ENCODE results near the gene DDX11.
"Not testable (repeated sequence)": the region's sequence is repeated elsewhere in the genome, so short reads cannot be mapped to it uniquely, and the experiment has no call there.

Gene DDX11

GRCh38 chr12:31073527-31074332 is at the start of gene DDX11:
DDX11 (plus strand) TSS chr12:31073860; CDS start chr12:31078394, 4,534 bp downstream.
- peak; percentile 90 for DNase-seq

- DNase-seq = no peak
Measured at GRCh38 chr12:31026202-31026601, 47.5 kb upstream of the DDX11 start.

GRCh38 chr12:31027006-31027405 is 46.7 kb upstream of the DDX11 start:
- DNase-seq = not testable (repeated sequence)

DNA sequence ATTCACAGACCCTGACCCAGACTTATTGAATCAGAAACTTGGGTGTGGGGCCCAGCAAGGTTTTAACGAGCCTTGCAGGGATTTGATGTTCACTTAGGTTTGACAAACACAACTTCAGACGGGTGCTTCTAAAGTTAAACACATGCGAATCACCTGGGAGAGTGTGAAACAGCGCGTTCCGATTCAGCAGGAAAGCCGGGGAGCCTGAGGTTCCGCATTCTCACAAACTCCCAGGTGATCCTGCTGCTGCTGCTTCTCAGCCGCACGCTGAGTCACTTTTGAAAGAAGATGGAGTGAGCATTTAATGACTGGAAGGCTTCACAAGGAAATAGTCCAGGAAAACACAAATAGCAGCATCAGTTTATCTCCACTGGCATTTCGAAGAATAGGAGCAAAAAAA is 44.2 kb upstream of the DDX11 start:
- DNase-seq = no peak

DNA sequence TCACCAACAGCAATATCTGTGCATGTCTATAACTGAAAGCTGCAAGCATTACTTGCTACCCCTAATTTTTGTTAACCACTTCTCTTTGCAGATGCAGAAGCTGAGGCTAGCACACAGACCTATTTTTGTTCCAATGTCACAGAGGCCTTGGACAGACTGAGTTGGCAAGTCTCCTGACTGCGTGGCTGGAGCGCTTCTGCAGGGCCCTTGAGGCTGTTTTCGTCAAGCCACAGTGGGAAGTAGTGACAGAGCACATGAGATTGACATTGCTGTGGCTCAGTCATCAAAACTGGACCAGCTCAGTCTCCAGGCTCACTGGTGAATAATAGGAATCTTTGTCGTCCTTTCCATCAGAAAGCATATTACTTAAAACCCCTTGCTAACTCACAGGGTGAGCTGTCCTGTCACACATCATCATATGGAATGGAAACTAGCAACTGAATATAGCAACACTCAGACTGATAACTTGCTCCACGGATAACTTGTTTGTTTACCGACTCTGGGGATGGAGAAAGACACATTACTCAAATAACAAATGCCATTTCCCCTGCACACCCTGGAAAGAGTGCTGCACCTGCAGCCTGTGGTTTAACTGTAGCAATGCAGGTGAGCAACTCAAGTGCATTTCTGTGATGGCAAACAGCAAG is 43.6 kb upstream of the DDX11 start:
- DNase-seq = no peak

DNA sequence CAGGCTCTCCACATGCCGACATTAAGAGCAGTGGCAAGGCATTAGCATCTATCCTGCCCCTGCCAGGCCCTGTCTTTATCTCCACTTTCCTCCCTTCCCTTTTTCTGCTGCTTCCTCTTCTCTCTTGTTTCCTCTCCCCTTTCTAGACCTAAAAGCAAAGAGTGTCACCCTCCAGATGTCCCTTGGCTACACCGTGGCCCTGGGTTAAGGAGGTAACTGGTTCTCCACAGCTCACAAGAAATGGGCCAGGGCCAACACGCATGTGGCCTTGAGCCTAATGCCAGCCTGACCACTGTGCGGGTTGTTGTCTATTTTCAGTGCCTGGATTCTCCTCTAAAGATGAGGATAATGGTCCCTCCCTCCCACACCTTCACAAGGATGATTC is 41.7 kb upstream of the DDX11 start:
- DNase-seq = no peak

DNA sequence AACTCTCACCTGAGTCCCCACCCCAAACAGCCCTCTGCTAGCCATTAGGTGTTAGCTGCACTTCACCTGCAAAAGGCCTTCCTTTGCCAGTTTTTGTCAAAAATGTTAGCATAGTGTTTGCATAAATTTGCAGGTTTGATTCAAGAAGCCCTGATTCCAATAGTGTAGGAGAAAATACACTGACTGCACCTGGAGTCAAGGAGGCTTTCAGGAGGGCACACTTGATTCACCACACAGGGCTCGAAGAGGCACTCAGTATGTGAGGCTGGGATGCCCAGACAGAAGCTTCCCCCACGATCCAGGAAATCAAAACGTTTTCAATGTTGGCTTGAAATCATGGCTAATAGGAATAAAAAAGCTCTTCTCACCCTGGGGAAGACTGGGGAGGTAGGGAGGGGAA is 40.5 kb upstream of the DDX11 start:
- no peak for DNase-seq

DNA sequence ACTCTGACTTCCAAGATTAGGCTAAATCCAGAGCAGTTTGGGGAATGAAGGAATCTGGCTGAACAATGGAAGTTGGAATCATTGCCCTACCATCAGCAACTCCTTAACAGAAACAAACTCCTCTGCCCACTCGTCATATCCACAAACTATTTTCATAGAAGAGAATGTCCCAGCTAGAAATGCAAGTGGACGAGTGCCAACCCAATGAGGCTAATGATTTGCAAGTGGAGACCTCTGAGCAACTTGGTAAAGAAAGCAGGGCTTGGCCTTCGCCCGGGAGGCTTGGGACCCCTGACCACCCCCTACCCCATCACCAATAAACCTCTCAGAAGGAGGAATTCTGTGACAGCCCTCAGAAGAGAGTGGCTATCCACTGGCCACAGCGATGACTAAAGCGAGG is 40.0 kb upstream of the DDX11 start:
- DNase-seq = no peak

DNA sequence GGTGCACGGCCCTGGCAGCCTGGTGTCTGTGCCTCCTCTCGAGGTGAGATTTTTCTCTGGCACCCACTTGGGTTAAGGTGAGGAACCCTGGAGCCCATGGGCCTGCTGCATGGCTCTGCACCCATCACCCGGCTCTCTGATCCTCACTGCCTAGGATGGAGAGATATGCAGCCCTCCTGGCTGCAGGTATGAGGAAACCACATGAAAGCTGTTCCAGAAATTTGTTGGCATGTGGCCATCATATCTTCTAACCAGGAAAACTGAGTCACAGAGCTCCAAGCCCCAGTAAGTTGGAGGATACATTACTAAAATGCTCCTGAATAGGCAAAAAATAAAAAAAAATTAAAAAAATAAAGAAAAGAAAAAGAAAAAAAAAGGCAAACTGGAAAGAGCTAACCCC is 39.3 kb upstream of the DDX11 start:
- DNase-seq = no peak

DNA sequence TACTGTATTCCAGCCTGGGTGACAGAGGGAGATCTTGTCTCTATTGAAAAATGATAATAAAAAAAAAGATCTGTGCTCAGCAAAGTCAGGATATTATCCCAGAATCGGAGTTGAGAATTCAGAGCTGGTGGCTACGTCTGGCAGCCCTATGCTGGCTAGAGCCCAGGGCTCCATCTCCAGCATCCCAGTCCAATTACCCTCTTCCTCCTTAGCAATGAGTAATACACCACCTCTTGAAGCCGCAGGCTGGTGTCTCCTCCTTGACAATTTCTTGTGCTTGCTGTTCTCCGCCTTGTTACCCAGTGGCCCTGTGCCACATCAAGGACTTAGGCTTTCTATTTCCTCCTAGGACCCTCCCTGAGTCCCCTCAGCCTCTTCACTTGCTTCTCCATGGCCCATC is 38.4 kb upstream of the DDX11 start:
- DNase-seq = no peak

DNA sequence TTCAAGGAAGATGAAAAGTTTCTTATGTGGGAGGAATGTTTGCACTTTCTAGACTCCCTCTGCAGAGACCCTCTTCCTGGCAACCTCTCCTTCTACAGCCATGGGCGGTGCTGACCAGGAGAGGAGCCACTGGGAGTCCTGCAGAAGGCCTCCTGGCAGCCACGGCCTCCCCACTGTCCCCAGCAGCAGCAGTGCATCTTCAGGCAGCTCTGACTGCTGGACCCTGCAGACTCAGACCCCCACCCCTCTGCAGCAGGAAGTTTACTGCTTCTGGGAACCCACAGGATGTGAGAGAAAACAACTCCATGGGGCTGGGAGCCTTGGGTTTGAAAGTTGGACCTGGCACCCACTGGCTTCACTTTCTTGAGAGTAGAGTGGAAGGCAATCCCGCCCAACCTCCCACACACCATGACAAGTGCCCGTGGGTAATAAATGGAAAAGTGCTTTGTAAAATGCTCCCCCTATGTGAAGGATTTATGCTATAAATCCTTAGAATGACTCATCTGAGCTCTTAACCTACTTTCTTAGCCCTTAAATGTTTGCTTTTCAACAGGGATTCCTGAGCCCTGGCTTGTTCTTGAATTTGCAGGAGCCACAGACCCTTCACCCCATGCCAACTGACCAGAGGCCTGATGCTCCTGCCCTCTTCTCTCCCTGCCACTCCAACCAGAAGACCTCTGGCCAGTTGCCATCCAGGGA is 37.5 kb upstream of the DDX11 start:
- no peak for DNase-seq

DNA sequence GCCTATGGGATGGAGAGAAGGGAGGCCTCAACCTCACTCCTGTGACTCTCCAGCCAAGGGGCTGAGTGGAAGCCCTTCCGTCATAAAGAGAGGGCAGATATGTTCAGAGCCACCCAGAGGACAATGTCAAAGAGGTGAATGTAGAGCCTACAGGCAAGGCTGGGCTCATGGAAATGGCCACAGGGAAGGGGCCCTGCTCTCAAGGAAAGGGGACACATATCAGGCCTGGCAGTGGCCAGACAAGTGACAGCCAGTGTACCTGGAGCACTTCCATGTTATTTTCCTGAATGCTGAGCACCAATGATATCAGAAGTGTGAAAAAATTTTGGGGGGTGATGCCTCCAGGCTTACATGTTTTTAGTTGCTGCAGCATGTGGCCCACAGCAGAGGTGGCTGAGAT is 36.6 kb upstream of the DDX11 start:
- no peak for DNase-seq

GRCh38 chr12:31037931-31038330 is 35.7 kb upstream of the DDX11 start:
- no peak for DNase-seq

DNA sequence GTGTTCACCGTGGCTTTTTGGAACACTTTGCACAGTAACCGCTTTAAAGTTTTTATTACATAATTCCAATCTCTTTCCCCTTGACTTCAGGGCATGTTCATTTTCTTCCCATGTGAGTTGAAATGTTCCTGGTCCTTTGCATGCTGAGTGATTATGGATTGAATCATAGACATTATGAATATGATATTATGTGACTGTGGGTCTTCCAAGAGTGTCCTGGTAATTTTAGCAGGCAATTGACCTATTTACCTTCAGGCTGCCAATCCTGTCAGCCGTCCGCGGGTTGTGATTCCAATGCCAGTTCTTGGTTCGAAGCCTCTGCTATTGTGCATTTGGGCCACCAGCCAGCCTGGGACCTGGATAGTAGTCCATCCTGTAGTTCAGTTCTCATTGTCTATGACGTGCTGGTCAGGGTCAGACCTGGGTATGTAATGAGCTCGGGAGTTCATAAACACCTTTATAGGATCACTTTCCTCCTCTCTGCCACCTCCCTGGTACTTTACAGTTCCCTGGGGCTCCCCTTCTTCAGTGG is 32.6 kb upstream of the DDX11 start:
- no peak for DNase-seq

DNA sequence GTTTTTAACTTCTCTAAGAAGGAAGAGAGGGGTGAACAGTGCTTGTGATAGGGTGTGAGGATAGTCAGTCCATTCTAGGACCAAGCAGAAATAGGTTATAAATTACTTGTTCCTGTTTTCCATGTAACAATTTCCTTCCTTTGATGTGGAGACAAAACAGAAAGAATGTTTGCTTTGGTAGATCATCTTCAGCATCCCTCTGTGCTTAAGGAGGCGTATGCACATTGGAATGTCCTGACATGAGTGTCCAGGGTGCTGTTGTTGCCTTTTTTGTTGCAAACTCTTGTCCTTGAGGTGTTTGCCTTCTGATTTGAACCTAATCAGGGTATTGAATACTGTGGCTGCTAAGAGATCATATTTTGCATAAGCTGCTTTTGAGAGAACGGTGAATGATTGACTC is 23.5 kb upstream of the DDX11 start:
- DNase-seq = not testable (repeated sequence)

DNA sequence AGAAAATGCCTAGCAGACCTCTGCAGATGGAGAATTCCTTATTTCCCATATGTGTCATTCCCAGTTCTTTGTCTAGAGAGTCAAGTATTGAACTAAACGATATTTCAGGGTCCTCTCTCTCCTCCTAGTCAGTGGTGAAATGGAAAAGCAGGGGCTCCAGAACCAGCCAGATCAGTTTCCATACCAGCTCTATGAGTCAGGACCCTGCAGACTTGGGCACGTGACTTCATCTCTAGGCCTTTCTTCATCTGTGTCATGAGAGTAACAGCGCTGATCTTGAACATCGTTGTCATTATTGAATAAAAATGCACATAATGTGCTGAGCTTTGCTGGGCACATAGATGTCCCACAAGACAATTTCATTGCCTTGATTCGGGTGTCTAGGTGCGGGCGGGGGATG is 23.1 kb upstream of the DDX11 start:
- DNase-seq = not testable (repeated sequence)

- not testable (repeated sequence) for DNase-seq
Measured at GRCh38 chr12:31051692-31052091, 22.0 kb upstream of the DDX11 start.

DNA sequence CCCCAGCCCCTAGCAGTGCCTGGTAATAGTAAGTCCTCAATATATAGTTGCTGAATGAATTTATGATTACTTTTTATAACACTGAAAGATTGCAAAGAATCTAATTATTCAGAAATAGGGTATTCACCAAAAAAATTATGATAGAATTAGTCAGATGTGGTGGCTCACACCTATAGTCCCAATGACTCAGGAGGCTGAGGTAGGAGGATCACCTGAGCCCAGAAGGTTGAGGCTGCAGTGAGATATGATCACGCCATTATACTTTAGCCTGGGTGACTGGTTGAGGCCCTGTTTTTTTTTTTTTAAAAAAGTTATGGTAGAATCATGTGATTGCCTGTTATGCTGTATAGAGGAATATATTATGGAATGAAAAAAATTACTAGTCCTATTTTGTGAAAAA is 21.5 kb upstream of the DDX11 start:
- not testable (repeated sequence) for DNase-seq

DNA sequence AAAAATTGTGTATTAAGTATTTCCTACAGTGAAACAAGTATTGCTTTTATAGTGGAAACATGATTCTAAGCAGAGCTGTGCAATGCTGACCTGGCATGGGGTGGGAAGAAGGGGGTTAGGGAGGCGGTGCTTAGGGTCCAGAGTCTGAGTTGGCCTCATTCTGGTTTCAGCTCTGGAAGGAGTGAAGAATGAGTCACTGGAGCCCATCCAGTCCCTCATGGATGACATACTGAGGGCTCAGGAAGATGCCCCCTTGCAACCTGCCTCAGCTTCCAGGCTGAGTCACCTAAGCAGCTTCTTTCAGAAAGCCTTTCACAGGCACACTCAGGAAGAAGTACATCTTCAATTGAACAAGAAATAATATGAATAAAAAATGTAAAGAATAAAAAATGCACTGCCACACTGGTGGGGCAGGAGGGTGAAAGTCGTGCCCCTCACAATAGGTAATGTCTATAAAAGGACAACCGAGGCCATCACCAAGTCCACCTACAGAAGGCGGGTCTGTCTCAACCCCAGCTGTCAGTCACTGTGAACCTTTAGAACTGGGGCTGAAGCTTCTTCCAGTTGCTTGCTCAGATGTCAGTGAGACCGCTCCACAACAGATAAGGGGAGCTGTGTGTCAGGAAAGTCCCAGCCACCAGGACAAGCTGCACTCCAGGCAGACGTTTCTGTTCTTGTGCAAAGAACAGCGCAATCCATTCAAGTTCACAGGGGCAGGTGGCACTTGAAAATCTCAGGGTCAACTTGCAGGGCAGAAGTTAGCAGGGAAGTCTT is 20.8 kb upstream of the DDX11 start:
- DNase-seq = peak; percentile 47

GRCh38 chr12:31053944-31054343 is 19.7 kb upstream of the DDX11 start:
- not testable (repeated sequence) for DNase-seq

DNA sequence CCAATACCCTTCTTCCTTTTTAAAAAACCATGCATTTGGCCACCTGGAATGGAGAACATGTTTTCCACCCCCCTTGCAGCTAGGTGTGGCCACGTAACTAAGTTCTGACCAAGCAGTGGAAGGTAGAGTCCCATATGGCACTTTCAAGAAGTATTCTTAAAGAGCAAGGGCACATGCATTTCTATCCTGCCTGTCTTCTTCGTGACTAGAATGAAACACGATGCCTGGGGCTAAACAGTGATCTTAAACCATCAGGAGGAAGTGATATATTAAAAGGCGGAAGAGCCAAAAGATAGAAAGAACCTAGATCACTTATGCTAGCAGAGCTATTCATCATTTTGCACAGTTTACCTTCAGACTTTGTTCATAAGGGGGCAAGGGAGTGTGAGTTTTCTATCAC is 16.0 kb upstream of the DDX11 start:
- DNase-seq = no peak

- DNase-seq = not testable (repeated sequence)
Measured at GRCh38 chr12:31066196-31066595, 7.5 kb upstream of the DDX11 start.

- DNase-seq = peak; percentile 20
Measured at GRCh38 chr12:31067656-31068055, 6.0 kb upstream of the DDX11 start.

Measured in NCI-H226 (cell line).